PC-3 (cell line): Measurements from ENCODE around the gene IL17RA. TPM values are rescaled to one million over a fixed set of nuclear protein-coding genes. Genes with fewer than 3 reads are reported as not detected.

ENCODE experiments used
- ATAC-seq: fragments of 200-7000 bp; cut with Tn5 transposase; 2 replicates; pipeline ENCODE4 v1.9.1; 2020; ENCODE audit warnings: mild to moderate bottlenecking, moderate library complexity
- BruUV-seq: library from RNA; stranded (reverse); fragments of 400-500 nt; replicated peaks from 2 replicates; lab custom pipeline; 2021; lab: Mats Ljungman, UMichigan
- CTCF ChIA-PET: fragments of 300-600 bp; sonication (Branson Sonifier 250); formaldehyde crosslinking; loops from one replicate; lab custom pipeline; 2022; ENCODE audit warnings: antibody characterized with exemption; lab: Charles Lee
- POLR2A ChIA-PET: fragments of 300-600 bp; sonication (Branson Sonifier 250); formaldehyde crosslinking; loops from one replicate; lab custom pipeline; 2022; ENCODE audit warnings: antibody characterized with exemption; ENCODE audit not compliant: unreplicated experiment; lab: Charles Lee
- DNase-seq: peaks from one replicate; pipeline ENCODE4 v3.0.0-alpha.2; 2015
- H2AFZ ChIP-seq: fragments of 300-600 bp; sonication (generic); 2 replicates; pipeline ENCODE4 v1.6.0; 2016; ENCODE audit warnings: antibody characterized with exemption, low read length
- H3F3A ChIP-seq: fragments of 300-600 bp; sonication (generic); one replicate; pipeline ENCODE4 v1.6.0; 2017; ENCODE audit warnings: antibody characterized with exemption, low read length, control low read depth, mild to moderate bottlenecking; ENCODE audit not compliant: unreplicated experiment
- H3K27ac ChIP-seq: fragments of 300-600 bp; sonication (generic); 2 replicates; pipeline ENCODE4 v1.5.1; 2016; ENCODE audit warnings: mild to moderate bottlenecking, low read length
- H3K27me3 ChIP-seq: fragments of 300-600 bp; sonication (generic); 2 replicates; pipeline ENCODE4 v1.6.1; 2016; ENCODE audit warnings: low read length, mixed read lengths
- H3K36me3 ChIP-seq: fragments of 300-600 bp; sonication (generic); 2 replicates; pipeline ENCODE4 v1.6.1; 2016; ENCODE audit warnings: low read depth, mixed run types, low read length, mixed read lengths
- H3K4me1 ChIP-seq: fragments of 300-600 bp; sonication (generic); 2 replicates; pipeline ENCODE4 v1.5.1; 2016; ENCODE audit warnings: low read length; ENCODE audit not compliant: insufficient read depth
- H3K4me2 ChIP-seq: fragments of 300-600 bp; sonication (generic); 2 replicates; pipeline ENCODE4 v1.6.0; 2016; ENCODE audit warnings: low read length
- H3K4me3 ChIP-seq: fragments of 300-600 bp; sonication (generic); 2 replicates; pipeline ENCODE4 v1.5.1; 2016; ENCODE audit warnings: mild to moderate bottlenecking, low read length, mixed read lengths
- H3K79me2 ChIP-seq: fragments of 300-600 bp; sonication (generic); 2 replicates; pipeline ENCODE4 v1.6.1; 2017; ENCODE audit warnings: low read length, mixed read lengths
- H3K9ac ChIP-seq: fragments of 300-600 bp; sonication (generic); 2 replicates; pipeline ENCODE4 v1.6.0; 2016; ENCODE audit warnings: mild to moderate bottlenecking, low read length
- H3K9me2 ChIP-seq: fragments of 300-600 bp; sonication (generic); replicated peaks from 2 replicates; pipeline ENCODE4 v1.6.1; 2016; ENCODE audit warnings: mixed run types, low read length, mixed read lengths
- H3K9me3 ChIP-seq: fragments of 300-600 bp; sonication (generic); 2 replicates; pipeline ENCODE4 v1.6.1; 2016; ENCODE audit warnings: low read length, mixed read lengths
- H4K20me1 ChIP-seq: fragments of 300-600 bp; sonication (generic); 2 replicates; pipeline ENCODE4 v1.6.1; 2016; ENCODE audit warnings: low read length, mixed read lengths
- EZH2 ChIP-seq: fragments of 300-600 bp; sonication (generic); IDR thresholded peaks from one replicate; pipeline ENCODE4 v1.6.1; 2017; ENCODE audit warnings: antibody characterized with exemption, mild to moderate bottlenecking, low read length; ENCODE audit not compliant: unreplicated experiment
- EZH2phosphoT487 ChIP-seq: fragments of 300-600 bp; sonication (generic); IDR thresholded peaks from 2 replicates; pipeline ENCODE4 v1.6.1; 2018; ENCODE audit warnings: mild to moderate bottlenecking, antibody characterized with exemption, low read length, borderline replicate concordance
- intact Hi-C: fragments of 100-400 bp; cut with micrococcal nuclease; formaldehyde crosslinking; loops from 2 replicates; pipeline ENCODE4 v1.9.0; 2023
- total RNA-seq: library from RNA; depleted of rRNA; stranded (reverse); fragments of >200 nt; gene quantifications from 2 replicates; pipeline ENCODE4 v1.2.3, GENCODE V29; 2014
- TF ChIP-seq, protein P1 (sequence below): fragments of 300-600 bp; sonication (generic); conservative IDR thresholded peaks from 2 replicates; pipeline ENCODE4 v1.5.1; 2017; ENCODE audit warnings: antibody characterized with exemption, low read depth, mild to moderate bottlenecking, low read length

Gene IL17RA
- total RNA-seq, 1 experiment from 2014 or later = 5.9 TPM

DNA sequence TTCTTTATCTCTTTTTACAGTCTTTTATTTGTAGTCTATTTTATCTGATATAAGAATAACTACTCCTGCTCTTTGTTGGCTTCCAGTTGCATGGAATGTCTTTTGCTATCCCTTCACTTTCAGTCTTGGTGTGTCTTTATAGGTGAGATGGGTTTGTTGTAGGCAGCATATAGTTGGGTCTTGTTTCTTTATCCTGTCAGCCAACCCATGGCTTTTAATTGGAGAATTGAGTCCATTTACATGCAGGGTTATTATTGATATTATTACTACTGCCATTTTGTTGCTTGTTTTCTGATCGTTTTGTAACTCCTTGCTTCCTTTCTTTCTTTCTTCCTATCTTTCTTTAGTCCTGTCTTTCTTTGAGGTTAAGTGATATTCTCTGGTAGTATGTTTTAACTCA, 11.9 kb upstream of the IL17RA start:
- Histone ChIP-seq H3K27ac (no peak overlapping the region), H3F3A (no peaks in the 10 kb centered on the region), H3K4me3 (no peak overlapping the region), H3K4me1 (no peaks in the 10 kb centered on the region; the same call in 1 of the 2 replicates), H3K4me2 (no peak overlapping the region), H2AFZ (no peak overlapping the region), H3K9me2 (no peaks in the 10 kb centered on the region), H3K9me3 (no peaks in the 10 kb centered on the region), H3K79me2 (no peaks in the 10 kb centered on the region), H3K36me3 (no peaks in the 10 kb centered on the region), H3K9ac (no peak overlapping the region), H4K20me1 (no peaks in the 10 kb centered on the region), H3K27me3 (0 out of 2 replicates have a peak, but pooled peaks cover 8% of the 10 kb centered on the region)
- no peak for TF ChIP-seq EZH2
- TF ChIP-seq, protein P1, sequence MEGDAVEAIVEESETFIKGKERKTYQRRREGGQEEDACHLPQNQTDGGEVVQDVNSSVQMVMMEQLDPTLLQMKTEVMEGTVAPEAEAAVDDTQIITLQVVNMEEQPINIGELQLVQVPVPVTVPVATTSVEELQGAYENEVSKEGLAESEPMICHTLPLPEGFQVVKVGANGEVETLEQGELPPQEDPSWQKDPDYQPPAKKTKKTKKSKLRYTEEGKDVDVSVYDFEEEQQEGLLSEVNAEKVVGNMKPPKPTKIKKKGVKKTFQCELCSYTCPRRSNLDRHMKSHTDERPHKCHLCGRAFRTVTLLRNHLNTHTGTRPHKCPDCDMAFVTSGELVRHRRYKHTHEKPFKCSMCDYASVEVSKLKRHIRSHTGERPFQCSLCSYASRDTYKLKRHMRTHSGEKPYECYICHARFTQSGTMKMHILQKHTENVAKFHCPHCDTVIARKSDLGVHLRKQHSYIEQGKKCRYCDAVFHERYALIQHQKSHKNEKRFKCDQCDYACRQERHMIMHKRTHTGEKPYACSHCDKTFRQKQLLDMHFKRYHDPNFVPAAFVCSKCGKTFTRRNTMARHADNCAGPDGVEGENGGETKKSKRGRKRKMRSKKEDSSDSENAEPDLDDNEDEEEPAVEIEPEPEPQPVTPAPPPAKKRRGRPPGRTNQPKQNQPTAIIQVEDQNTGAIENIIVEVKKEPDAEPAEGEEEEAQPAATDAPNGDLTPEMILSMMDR = no peak
- TF ChIP-seq EZH2phosphoT487 = no peak
- ChIA-PET CTCF (no interaction called here), POLR2A (no interaction called here)
- intact Hi-C loops = no loop called here
- BruUV-seq = no TSS peak
- no peak for DNase-seq
- no peak for ATAC-seq

DNA sequence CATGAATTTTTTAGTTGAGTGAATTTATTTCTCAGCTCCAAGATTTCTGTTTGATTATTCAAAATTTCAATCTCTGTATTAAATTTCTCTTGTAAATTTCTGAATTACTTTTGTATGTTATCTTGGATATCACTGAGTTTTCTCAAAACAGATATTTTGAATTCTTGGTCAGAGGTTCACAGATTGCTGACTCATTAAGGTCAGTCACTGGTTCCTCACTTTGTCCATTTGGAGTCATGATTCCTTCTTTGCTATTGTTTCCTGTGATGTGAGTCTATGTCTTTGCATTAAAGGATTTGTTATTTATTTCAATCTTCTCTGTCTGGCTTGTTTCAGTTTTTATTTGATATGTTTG, 10.2 kb upstream of the IL17RA start:
- Histone ChIP-seq H3K4me3 (no peak overlapping the region), H3K4me1 (no peaks in the 10 kb centered on the region; the same call in 1 of the 2 replicates), H2AFZ (no peak overlapping the region), H3F3A (no peaks in the 10 kb centered on the region), H3K79me2 (no peaks in the 10 kb centered on the region), H3K9me3 (no peaks in the 10 kb centered on the region), H3K27me3 (0 out of 2 replicates have a peak, but pooled peaks cover 6% of the 10 kb centered on the region), H3K9me2 (no peaks in the 10 kb centered on the region), H3K36me3 (no peaks in the 10 kb centered on the region), H3K27ac (no peak overlapping the region), H3K4me2 (no peak overlapping the region), H3K9ac (no peak overlapping the region), H4K20me1 (no peaks in the 10 kb centered on the region)
- ATAC-seq (no peak), DNase-seq (no peak)
- TF ChIP-seq, protein P1 = no peak
- TF ChIP-seq EZH2 (no peak), EZH2phosphoT487 (no peak)
- ChIA-PET POLR2A (no interaction called here), CTCF (interaction anchor here (0.6 to 1.6 kb wide), 4 partner anchors 97 to 430 kb away, joined by 3 to 13 read pairs (median 7); no protein-coding TSS in a partner anchor)
- no TSS peak for BruUV-seq
- intact Hi-C loops = loop anchor here (1.0 kb wide), 2 partner anchors 97 to 427 kb away; no protein-coding TSS in a partner anchor

DNA sequence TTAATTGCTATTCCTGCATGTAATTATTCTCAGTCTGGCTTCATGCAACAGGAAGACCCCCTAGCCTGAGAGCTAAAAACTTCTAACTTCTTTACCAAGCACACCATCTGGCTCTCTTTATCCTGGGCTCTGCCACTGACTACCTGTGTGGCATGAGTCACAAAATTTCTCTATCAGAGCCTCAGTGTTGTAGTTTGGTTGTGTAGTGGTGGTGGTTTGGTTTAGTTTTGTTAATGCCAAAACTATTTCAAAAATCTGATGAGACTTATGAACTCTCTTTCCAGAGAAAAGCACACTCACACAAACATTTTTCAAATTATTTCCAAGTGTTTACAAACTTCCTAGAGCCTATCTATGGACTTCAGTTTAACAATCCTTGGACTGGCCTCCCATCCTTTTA, 7.5 kb upstream of the IL17RA start:
- ChIA-PET CTCF (no interaction called here), POLR2A (no interaction called here)
- H3F3A ChIP-seq = no peaks in the 10 kb centered on the region
- no peaks in the 10 kb centered on the region; the same call in 1 of the 2 replicates for H3K4me1 ChIP-seq
- TF ChIP-seq EZH2 = no peak
- TF ChIP-seq, protein P1 = no peak
- TF ChIP-seq EZH2phosphoT487 = no peak
- H2AFZ ChIP-seq = no peak overlapping the region
- H3K4me2 ChIP-seq = no peak overlapping the region
- ATAC-seq = no peak; the same call in 1 of the 2 replicates
- H4K20me1 ChIP-seq = no peaks in the 10 kb centered on the region
- H3K9me2 ChIP-seq = no peaks in the 10 kb centered on the region
- H3K4me3 ChIP-seq = no peak overlapping the region
- no peak overlapping the region for H3K9ac ChIP-seq
- H3K36me3 ChIP-seq = no peaks in the 10 kb centered on the region
- no peaks in the 10 kb centered on the region for H3K79me2 ChIP-seq
- DNase-seq = peak; percentile 40
- H3K27me3 ChIP-seq = 0 out of 2 replicates have a peak, but pooled peaks cover 3% of the 10 kb centered on the region
- BruUV-seq = no TSS peak
- intact Hi-C loops = no loop called here
- no peaks in the 10 kb centered on the region for H3K9me3 ChIP-seq
- no peak overlapping the region for H3K27ac ChIP-seq
